ENCODE results near the gene LBH. TPM values are rescaled to one million over a fixed set of nuclear protein-coding genes. Genes with fewer than 3 reads are reported as not detected.

LBH gene
- polyA plus RNA-seq, 1 donor = 32.6 TPM

- H3K9me3 ChIP-seq (ENCODE audit: control insufficient read depth, low read depth, low read length) = no peaks in the 10 kb centered on the region
Observed at GRCh38 chr2:30273574-30273929, 42.2 kb downstream of the LBH start.

GRCh38 chr2:30275256-30275655, 43.9 kb downstream of the LBH start:
- 80% methylated on average over 1 of the region's 3 CpGs for WGBS (ENCODE audit: insufficient coverage, low lambda C conversion rate)
- no peaks in the 10 kb centered on the region for H3K27me3 ChIP-seq (ENCODE audit: control insufficient read depth, insufficient read depth, low read length)
- H3K4me1 ChIP-seq (ENCODE audit: control insufficient read depth, insufficient read depth, low read length) = peaks cover 31% of the 10 kb centered on the region
- H3K36me3 ChIP-seq (ENCODE audit: control insufficient read depth, insufficient read depth, low read length) = no peaks in the 10 kb centered on the region
- H3K4me3 ChIP-seq (ENCODE audit: low read length) = no peak overlapping the region
- no peaks in the 10 kb centered on the region for H3K9me3 ChIP-seq (ENCODE audit: control insufficient read depth, low read depth, low read length)
- H3K27ac ChIP-seq (ENCODE audit: low read length) = peak overlapping the region; percentile 81
- no peak for DNase-seq

More at GRCh38 chr2:30273574-30273929, 42.2 kb downstream of the LBH start:
- no peak for DNase-seq
- no CpG with 5 or more reads among the region's 3 CpGs for WGBS (ENCODE audit: insufficient coverage, low lambda C conversion rate)
- no peaks in the 10 kb centered on the region for H3K27me3 ChIP-seq (ENCODE audit: control insufficient read depth, insufficient read depth, low read length)
- no peaks in the 10 kb centered on the region for H3K36me3 ChIP-seq (ENCODE audit: control insufficient read depth, insufficient read depth, low read length)
- H3K4me1 ChIP-seq (ENCODE audit: control insufficient read depth, insufficient read depth, low read length) = peaks cover 31% of the 10 kb centered on the region
- peak overlapping the region; percentile 81 for H3K27ac ChIP-seq (ENCODE audit: low read length)
- H3K4me3 ChIP-seq (ENCODE audit: low read length) = no peak overlapping the region

- Histone ChIP-seq H3K4me1 (ENCODE audit: control insufficient read depth, insufficient read depth, low read length) (peaks cover 31% of the 10 kb centered on the region), H3K4me3 (ENCODE audit: low read length) (no peak overlapping the region), H3K27me3 (ENCODE audit: control insufficient read depth, insufficient read depth, low read length) (no peaks in the 10 kb centered on the region), H3K36me3 (ENCODE audit: control insufficient read depth, insufficient read depth, low read length) (no peaks in the 10 kb centered on the region), H3K9me3 (ENCODE audit: control insufficient read depth, low read depth, low read length) (no peaks in the 10 kb centered on the region), H3K27ac (ENCODE audit: low read length) (no peak overlapping the region)
- DNase-seq = no peak
- WGBS (ENCODE audit: insufficient coverage, low lambda C conversion rate) = no CpG with 5 or more reads among the region's 4 CpGs
Observed at GRCh38 chr2:30276455-30276911, 45.1 kb downstream of the LBH start.

- Histone ChIP-seq H3K4me1 (ENCODE audit: control insufficient read depth, insufficient read depth, low read length) (peaks cover 31% of the 10 kb centered on the region), H3K27me3 (ENCODE audit: control insufficient read depth, insufficient read depth, low read length) (no peaks in the 10 kb centered on the region), H3K4me3 (ENCODE audit: low read length) (no peak overlapping the region), H3K9me3 (ENCODE audit: control insufficient read depth, low read depth, low read length) (no peaks in the 10 kb centered on the region), H3K27ac (ENCODE audit: low read length) (no peak overlapping the region), H3K36me3 (ENCODE audit: control insufficient read depth, insufficient read depth, low read length) (no peaks in the 10 kb centered on the region)
- DNase-seq = no peak
- WGBS (ENCODE audit: insufficient coverage, low lambda C conversion rate) = no CpG with 5 or more reads among the region's 3 CpGs
Observed at GRCh38 chr2:30277582-30277981, 46.2 kb downstream of the LBH start.

DNA sequence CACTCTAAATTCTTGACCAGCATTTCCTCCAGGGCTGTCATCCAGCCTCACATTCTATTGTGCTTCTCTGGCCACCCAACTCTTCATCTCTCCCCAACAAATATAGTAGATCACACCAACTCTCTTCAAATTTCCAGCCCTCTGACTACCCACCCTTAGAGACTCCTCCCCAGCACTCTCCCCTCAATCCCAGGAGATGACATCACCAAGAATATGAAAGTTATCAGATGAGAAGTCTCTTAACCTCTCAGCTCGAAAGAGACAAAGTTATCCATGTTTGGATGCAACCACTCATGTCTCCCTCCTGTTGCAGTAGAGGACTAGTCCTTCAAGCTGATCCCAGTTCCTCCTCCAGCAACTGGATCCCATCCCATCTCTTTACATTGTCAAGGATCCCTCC, 47.1 kb downstream of the LBH start:
- Histone ChIP-seq H3K27me3 (ENCODE audit: control insufficient read depth, insufficient read depth, low read length) (no peaks in the 10 kb centered on the region), H3K4me3 (ENCODE audit: low read length) (no peak overlapping the region), H3K27ac (ENCODE audit: low read length) (no peak overlapping the region), H3K9me3 (ENCODE audit: control insufficient read depth, low read depth, low read length) (no peaks in the 10 kb centered on the region), H3K4me1 (ENCODE audit: control insufficient read depth, insufficient read depth, low read length) (peaks cover 24% of the 10 kb centered on the region), H3K36me3 (ENCODE audit: control insufficient read depth, insufficient read depth, low read length) (no peaks in the 10 kb centered on the region)
- no peak for DNase-seq
- no CpG with 5 or more reads among the region's 1 CpG for WGBS (ENCODE audit: insufficient coverage, low lambda C conversion rate)

GRCh38 chr2:30280596-30281434, 49.5 kb downstream of the LBH start:
- no peak overlapping the region for H3K27ac ChIP-seq (ENCODE audit: low read length)
- no peaks in the 10 kb centered on the region for H3K36me3 ChIP-seq (ENCODE audit: control insufficient read depth, insufficient read depth, low read length)
- H3K27me3 ChIP-seq (ENCODE audit: control insufficient read depth, insufficient read depth, low read length) = no peaks in the 10 kb centered on the region
- H3K9me3 ChIP-seq (ENCODE audit: control insufficient read depth, low read depth, low read length) = no peaks in the 10 kb centered on the region
- H3K4me1 ChIP-seq (ENCODE audit: control insufficient read depth, insufficient read depth, low read length) = peaks cover 9% of the 10 kb centered on the region
- DNase-seq = no peak
- 100% methylated on average over 2 of the region's 8 CpGs for WGBS (ENCODE audit: insufficient coverage, low lambda C conversion rate)
- H3K4me3 ChIP-seq (ENCODE audit: low read length) = no peak overlapping the region

GRCh38 chr2:30282081-30282480, 50.7 kb downstream of the LBH start:
- H3K4me1 ChIP-seq (ENCODE audit: control insufficient read depth, insufficient read depth, low read length) = no peaks in the 10 kb centered on the region
- DNase-seq = no peak
- no peaks in the 10 kb centered on the region for H3K27me3 ChIP-seq (ENCODE audit: control insufficient read depth, insufficient read depth, low read length)
- H3K9me3 ChIP-seq (ENCODE audit: control insufficient read depth, low read depth, low read length) = no peaks in the 10 kb centered on the region
- H3K27ac ChIP-seq (ENCODE audit: low read length) = no peak overlapping the region
- no peak overlapping the region for H3K4me3 ChIP-seq (ENCODE audit: low read length)
- WGBS (ENCODE audit: insufficient coverage, low lambda C conversion rate) = no CpG with 5 or more reads among the region's 6 CpGs
- no peaks in the 10 kb centered on the region for H3K36me3 ChIP-seq (ENCODE audit: control insufficient read depth, insufficient read depth, low read length)

DNA sequence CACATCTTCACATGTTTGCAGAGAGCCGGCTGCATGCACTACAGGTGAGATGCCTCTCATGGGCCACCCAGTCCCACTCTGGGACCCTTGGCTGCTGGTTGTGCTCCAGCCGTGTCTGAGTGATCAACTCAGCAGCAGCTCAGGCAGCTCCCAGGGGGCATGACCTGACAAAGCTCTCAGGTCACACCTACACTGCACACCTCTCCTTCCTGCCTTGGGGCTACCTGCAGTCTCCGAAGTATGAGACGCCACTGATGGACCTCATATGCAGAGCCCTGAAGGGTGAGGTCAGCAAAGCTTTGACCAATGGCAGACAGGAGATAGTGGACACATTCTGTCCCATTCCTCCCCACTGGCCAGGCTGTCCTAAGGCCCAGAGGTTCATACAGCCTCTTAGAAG, 51.4 kb downstream of the LBH start:
- Histone ChIP-seq H3K4me3 (ENCODE audit: low read length) (no peak overlapping the region), H3K27me3 (ENCODE audit: control insufficient read depth, insufficient read depth, low read length) (no peaks in the 10 kb centered on the region), H3K27ac (ENCODE audit: low read length) (no peak overlapping the region), H3K9me3 (ENCODE audit: control insufficient read depth, low read depth, low read length) (no peaks in the 10 kb centered on the region), H3K4me1 (ENCODE audit: control insufficient read depth, insufficient read depth, low read length) (no peaks in the 10 kb centered on the region), H3K36me3 (ENCODE audit: control insufficient read depth, insufficient read depth, low read length) (no peaks in the 10 kb centered on the region)
- WGBS (ENCODE audit: insufficient coverage, low lambda C conversion rate) = no CpG with 5 or more reads among the region's 4 CpGs
- DNase-seq = no peak

DNA sequence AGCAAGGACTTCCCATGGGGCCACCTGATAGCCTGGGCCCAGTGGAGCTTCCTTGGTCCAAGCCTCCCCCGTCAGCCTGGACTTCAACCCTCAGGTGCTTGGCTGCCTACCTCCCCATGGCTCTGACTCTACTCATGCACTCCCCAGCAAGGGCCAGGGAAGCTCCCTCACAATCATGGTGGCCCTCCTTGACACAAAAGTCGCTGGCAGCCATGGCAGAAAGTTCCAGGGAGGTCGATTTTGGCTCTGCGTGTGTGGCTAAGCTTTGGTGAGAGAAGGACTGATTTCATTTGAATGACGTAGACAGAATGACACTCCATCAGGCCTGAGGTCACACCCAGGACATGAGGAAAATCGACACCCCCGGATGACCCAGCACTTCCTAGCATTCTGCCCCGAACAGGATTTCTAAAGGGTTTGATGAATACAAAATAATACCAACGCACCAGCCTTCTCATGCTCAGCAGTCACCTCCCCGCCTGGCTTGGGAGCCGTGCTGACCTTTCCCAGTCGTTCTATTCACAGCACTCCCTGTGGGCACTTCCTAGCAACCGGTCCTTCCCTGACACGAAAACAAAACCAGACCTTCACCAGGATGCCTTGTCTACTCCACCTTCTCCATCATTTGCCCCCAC, 52.7 kb downstream of the LBH start:
- WGBS (ENCODE audit: insufficient coverage, low lambda C conversion rate) = 100% methylated on average over 1 of the region's 14 CpGs
- Histone ChIP-seq H3K9me3 (ENCODE audit: control insufficient read depth, low read depth, low read length) (no peaks in the 10 kb centered on the region), H3K27ac (ENCODE audit: low read length) (no peak overlapping the region)

DNA sequence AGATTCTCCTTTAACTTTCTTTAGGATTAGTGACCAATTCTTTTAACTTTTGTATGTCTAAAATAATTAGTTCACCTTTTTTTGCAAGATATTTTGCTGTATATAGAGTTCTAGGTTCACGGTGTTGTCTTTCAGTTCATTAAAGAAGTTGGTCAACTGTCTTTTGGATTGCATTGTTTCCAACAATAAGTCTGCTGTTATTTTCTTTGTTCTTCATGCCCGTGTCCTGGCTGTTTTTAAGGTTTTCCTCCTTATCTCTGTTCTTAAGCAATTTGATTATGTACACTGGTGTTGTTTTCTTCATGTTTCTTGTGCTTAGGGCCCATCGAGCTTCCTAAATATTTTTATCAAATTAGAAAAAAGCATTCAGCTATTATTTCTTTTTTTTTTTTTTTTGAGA, 54.4 kb downstream of the LBH start:
- Histone ChIP-seq H3K27ac (ENCODE audit: low read length) (no peak overlapping the region), H3K4me1 (ENCODE audit: control insufficient read depth, insufficient read depth, low read length) (no peaks in the 10 kb centered on the region), H3K27me3 (ENCODE audit: control insufficient read depth, insufficient read depth, low read length) (no peaks in the 10 kb centered on the region), H3K4me3 (ENCODE audit: low read length) (no peak overlapping the region), H3K9me3 (ENCODE audit: control insufficient read depth, low read depth, low read length) (no peaks in the 10 kb centered on the region), H3K36me3 (ENCODE audit: control insufficient read depth, insufficient read depth, low read length) (no peaks in the 10 kb centered on the region)
- no peak for DNase-seq
- 100% methylated on average over 3 of the region's 3 CpGs for WGBS (ENCODE audit: insufficient coverage, low lambda C conversion rate)

More for the DNA sequence above, 52.7 kb downstream of the LBH start:
- Histone ChIP-seq H3K4me3 (ENCODE audit: low read length) (no peak overlapping the region), H3K36me3 (ENCODE audit: control insufficient read depth, insufficient read depth, low read length) (no peaks in the 10 kb centered on the region), H3K27me3 (ENCODE audit: control insufficient read depth, insufficient read depth, low read length) (no peaks in the 10 kb centered on the region), H3K4me1 (ENCODE audit: control insufficient read depth, insufficient read depth, low read length) (no peaks in the 10 kb centered on the region)
- DNase-seq = no peak
